ENCODE measurements around the gene EPAS1. TPM values are rescaled to one million over a fixed set of nuclear protein-coding genes. Genes with fewer than 3 reads are reported as not detected.

EPAS1 gene
- total RNA-seq, 1 donor = 45.6 TPM

DNA sequence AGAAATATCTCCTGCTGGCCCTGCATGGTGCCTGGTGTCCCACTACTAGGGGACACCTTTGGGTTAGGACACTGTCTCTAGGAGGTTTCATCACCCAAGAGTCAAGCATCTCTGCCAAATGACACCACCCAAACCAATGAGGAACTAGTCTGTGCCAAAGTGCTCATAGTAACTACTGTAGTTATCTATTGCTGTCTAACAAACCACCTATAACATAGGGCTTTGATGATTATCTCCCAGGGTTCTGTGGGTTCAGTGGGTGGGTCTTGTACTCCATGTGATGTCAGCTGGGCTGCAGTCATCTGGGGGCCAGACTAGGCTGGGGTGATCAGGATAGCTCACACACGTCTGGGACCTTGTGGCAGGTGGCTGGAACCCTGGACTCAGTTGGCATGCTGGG lies 59.8 kb downstream of the EPAS1 start:
- DNase-seq (ENCODE audit: low read depth) = no peak
- TF ChIP-seq, protein P1, sequence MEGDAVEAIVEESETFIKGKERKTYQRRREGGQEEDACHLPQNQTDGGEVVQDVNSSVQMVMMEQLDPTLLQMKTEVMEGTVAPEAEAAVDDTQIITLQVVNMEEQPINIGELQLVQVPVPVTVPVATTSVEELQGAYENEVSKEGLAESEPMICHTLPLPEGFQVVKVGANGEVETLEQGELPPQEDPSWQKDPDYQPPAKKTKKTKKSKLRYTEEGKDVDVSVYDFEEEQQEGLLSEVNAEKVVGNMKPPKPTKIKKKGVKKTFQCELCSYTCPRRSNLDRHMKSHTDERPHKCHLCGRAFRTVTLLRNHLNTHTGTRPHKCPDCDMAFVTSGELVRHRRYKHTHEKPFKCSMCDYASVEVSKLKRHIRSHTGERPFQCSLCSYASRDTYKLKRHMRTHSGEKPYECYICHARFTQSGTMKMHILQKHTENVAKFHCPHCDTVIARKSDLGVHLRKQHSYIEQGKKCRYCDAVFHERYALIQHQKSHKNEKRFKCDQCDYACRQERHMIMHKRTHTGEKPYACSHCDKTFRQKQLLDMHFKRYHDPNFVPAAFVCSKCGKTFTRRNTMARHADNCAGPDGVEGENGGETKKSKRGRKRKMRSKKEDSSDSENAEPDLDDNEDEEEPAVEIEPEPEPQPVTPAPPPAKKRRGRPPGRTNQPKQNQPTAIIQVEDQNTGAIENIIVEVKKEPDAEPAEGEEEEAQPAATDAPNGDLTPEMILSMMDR (IDR thresholded peaks at IDR 0.05; ENCODE audit: insufficient read depth, low read length) = no peak
- no peak overlapping the region for H3K4me3 ChIP-seq (ENCODE audit: low read depth, low read length)

DNA sequence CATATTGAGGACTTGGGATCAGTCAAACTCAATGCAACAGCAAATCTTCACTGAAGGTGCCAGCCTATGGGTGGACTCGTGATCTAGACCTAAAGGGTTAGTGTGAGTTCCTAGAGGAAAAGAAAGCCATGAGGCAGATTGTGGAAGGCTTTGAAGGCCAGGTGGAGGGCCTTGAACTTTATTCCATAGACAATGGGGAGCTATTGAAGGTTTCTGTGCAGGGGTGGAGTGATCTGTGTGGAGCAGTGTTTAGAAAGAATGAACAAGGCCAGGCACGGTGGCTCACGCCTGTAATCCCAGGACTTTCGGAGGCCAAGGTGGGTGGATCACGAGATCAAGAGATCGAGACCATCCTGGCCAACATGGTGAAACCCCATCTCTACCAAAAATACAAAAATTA lies 61.5 kb downstream of the EPAS1 start:
- TF ChIP-seq, protein P1 (IDR thresholded peaks at IDR 0.05; ENCODE audit: insufficient read depth, low read length) = no peak
- H3K4me3 ChIP-seq (ENCODE audit: low read depth, low read length) = no peak overlapping the region

DNA sequence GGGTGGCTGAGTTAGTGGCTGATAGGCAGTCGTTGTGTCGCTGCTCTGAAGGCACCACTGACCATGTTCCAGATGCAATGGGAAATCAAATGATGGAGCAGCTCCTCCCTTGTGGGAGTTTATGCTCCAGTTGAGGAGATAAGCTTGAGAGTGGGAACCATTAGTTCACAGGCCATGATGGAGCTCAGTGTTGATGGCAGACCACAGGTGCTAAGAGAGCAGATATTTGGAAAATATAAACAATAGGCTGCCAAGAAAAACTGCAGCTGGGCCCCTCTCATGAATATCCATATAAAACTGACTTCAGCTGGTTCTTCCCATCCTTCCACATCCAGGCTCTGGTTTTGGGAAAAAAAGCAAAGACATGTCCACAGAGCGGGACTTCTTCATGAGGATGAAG lies 63.1 kb downstream of the EPAS1 start:
- H3K4me3 ChIP-seq (ENCODE audit: low read depth, low read length) = no peak overlapping the region
- DNase-seq (ENCODE audit: low read depth) = no peak
- TF ChIP-seq, protein P1 (IDR thresholded peaks at IDR 0.05; ENCODE audit: insufficient read depth, low read length) = no peak

More for the DNA sequence above, 61.5 kb downstream of the EPAS1 start:
- no peak for DNase-seq (ENCODE audit: low read depth)

DNA sequence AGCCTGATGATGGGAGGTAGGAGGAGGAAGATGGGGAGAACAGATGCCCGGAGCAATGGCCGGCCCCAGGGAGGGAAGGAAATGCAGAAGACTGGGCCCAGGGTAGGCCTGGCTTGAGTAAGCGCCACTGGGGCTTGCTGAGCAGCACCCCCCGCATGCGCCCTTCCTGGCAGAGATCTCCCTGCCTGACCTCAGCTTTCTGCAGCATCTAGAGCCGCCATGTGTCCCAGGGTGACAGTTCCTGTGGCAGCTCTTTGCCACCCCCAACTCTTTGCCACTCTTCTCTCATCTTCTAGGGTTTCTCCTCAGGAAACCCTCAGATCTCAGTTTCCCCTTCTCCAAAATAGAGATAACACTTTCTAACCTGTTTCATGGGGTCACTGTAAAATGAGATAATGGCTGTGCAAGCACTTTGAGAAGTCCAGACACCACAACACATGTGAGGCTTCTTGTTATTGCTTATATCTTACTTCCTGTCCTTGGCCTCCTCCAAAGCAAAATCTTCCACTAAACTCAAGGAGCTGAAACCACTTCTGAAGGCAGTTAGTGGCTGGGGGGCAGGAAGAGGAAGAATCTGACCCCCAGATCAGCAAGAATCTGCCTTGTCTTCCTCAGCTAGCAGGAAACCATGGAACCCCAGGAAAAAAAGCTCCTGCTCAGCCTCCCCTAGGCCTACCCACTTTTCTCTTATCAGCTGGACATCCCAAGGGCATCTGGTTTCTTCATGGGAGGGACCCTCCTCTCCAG lies 64.9 kb downstream of the EPAS1 start:
- TF ChIP-seq, protein P1 (IDR thresholded peaks at IDR 0.05; ENCODE audit: insufficient read depth, low read length) = no peak
- H3K4me3 ChIP-seq (ENCODE audit: low read depth, low read length) = no peak overlapping the region
- DNase-seq (ENCODE audit: low read depth) = no peak

DNA sequence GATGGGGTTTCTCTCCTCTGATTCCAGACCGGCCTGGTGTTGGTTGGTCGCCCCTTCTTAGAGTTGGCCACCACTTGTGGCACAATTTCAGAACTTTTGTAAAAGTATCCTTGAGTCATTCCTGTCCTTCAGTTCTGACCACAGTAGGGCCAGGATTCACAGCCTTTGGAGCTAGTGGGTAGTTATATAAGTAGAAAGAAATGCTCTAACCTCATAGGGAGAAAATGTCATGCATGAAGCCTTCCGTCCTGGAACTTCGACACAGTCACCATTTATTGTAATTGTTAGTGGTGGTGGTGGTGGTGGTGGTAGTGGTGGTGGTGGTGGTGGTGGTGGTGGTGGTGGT lies 65.4 kb downstream of the EPAS1 start:
- H3K4me3 ChIP-seq (ENCODE audit: low read depth, low read length) = no peak overlapping the region
- TF ChIP-seq, protein P1 (IDR thresholded peaks at IDR 0.05; ENCODE audit: insufficient read depth, low read length) = no peak
- DNase-seq (ENCODE audit: low read depth) = no peak

DNA sequence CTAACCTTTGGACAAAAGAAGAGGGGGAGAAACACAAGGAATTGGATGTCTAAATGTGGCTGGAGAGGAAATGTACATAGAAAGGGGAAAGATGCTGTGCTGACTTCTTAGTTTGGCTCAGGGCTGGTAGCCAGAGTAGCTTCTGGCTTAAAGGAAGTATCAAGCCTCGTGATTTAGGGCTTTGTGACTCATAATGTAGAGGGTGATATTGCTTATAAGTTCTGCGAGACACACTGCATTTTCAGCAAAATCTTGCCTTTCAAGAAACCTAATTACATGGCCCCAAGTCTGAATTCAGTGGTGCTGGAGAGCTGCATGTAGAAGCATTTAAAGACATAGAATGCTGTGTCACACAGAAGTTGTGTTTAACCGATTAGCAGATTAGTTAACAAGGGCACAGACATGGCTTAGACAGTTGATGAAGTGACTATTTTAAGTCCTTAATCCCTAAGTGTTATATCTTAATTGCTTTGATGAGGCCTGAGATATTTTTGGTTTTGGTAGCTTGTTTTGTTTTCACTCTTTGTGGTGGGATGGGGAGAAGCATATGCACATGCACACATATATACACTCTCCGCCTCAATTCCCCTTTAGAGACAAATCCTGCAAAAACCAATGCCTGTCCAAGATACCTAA lies 66.4 kb downstream of the EPAS1 start:
- peak; percentile 88 for DNase-seq (ENCODE audit: low read depth)
- no peak overlapping the region for H3K4me3 ChIP-seq (ENCODE audit: low read depth, low read length)
- TF ChIP-seq, protein P1 (IDR thresholded peaks at IDR 0.05; ENCODE audit: insufficient read depth, low read length) = no peak

Measured in fibroblast of the aortic adventitia (primary cell).